Measurements from ENCODE around the gene ACAP2.

ACAP2 gene

GRCh38 chr3:195270079-195270816 lies 172.6 kb downstream of the ACAP2 start:
- Histone ChIP-seq H3K27ac (ENCODE audit: low read length) (peak overlapping the region; percentile 64), H3K4me1 (ENCODE audit: control insufficient read depth, insufficient read depth, low read length) (peaks cover 28% of the 10 kb centered on the region), H3K9me3 (ENCODE audit: control insufficient read depth in 2 of 2, low read length in 2 of 2) (no peaks in the 10 kb centered on the region), H3K4me3 (ENCODE audit: low read length in 2 of 2) (peak overlapping the region; percentile 80 to 86), H3K36me3 (ENCODE audit: control insufficient read depth in 2 of 2, insufficient read depth in 2 of 2, low read length in 2 of 2) (peaks cover 0 to 4% of the 10 kb centered on the region in 2 donors), H3K27me3 (ENCODE audit: control insufficient read depth in 1 of 2, insufficient read depth in 2 of 2, low read length in 2 of 2) (no peaks in the 10 kb centered on the region), H3K9ac (ENCODE audit: low read length in 2 of 2) (peak overlapping the region; percentile 61 to 68)

GRCh38 chr3:195269375-195270078 lies 173.3 kb downstream of the ACAP2 start:
- no peaks in the 10 kb centered on the region for H3K9me3 ChIP-seq (ENCODE audit: control insufficient read depth in 2 of 2, low read length in 2 of 2)
- H3K27ac ChIP-seq (ENCODE audit: low read length) = peak overlapping the region; percentile 64
- peak overlapping the region; percentile 80 to 86 for H3K4me3 ChIP-seq (ENCODE audit: low read length in 2 of 2)
- H3K27me3 ChIP-seq (ENCODE audit: control insufficient read depth in 1 of 2, insufficient read depth in 2 of 2, low read length in 2 of 2) = no peaks in the 10 kb centered on the region
- H3K4me1 ChIP-seq (ENCODE audit: control insufficient read depth, insufficient read depth, low read length) = peaks cover 28% of the 10 kb centered on the region
- peak overlapping the region; percentile 61 to 68 for H3K9ac ChIP-seq (ENCODE audit: low read length in 2 of 2)
- peaks cover 0 to 4% of the 10 kb centered on the region in 2 donors for H3K36me3 ChIP-seq (ENCODE audit: control insufficient read depth in 2 of 2, insufficient read depth in 2 of 2, low read length in 2 of 2)

- Histone ChIP-seq H3K4me3 (ENCODE audit: low read length in 2 of 2) (no peak overlapping the region), H3K27me3 (ENCODE audit: control insufficient read depth in 1 of 2, insufficient read depth in 2 of 2, low read length in 2 of 2) (no peaks in the 10 kb centered on the region), H3K9me3 (ENCODE audit: control insufficient read depth in 2 of 2, low read length in 2 of 2) (no peaks in the 10 kb centered on the region)
These were observed 174.1 kb downstream of the ACAP2 start for GRCh38 chr3:195268576-195269309.

GRCh38 chr3:195267096-195267495 lies 175.7 kb downstream of the ACAP2 start:
- Histone ChIP-seq H3K4me1 (ENCODE audit: control insufficient read depth, insufficient read depth, low read length) (peaks cover 28% of the 10 kb centered on the region), H3K27me3 (ENCODE audit: control insufficient read depth in 1 of 2, insufficient read depth in 2 of 2, low read length in 2 of 2) (no peaks in the 10 kb centered on the region), H3K9me3 (ENCODE audit: control insufficient read depth in 2 of 2, low read length in 2 of 2) (no peaks in the 10 kb centered on the region), H3K36me3 (ENCODE audit: control insufficient read depth in 2 of 2, insufficient read depth in 2 of 2, low read length in 2 of 2) (peaks cover 0 to 4% of the 10 kb centered on the region in 2 donors), H3K9ac (ENCODE audit: low read length in 2 of 2) (no peak overlapping the region), H3K27ac (ENCODE audit: low read length) (no peak overlapping the region), H3K4me3 (ENCODE audit: low read length in 2 of 2) (no peak overlapping the region)

More at GRCh38 chr3:195268576-195269309, 174.1 kb downstream of the ACAP2 start:
- Histone ChIP-seq H3K9ac (ENCODE audit: low read length in 2 of 2) (no peak overlapping the region), H3K4me1 (ENCODE audit: control insufficient read depth, insufficient read depth, low read length) (peaks cover 28% of the 10 kb centered on the region), H3K27ac (ENCODE audit: low read length) (no peak overlapping the region), H3K36me3 (ENCODE audit: control insufficient read depth in 2 of 2, insufficient read depth in 2 of 2, low read length in 2 of 2) (peaks cover 0 to 4% of the 10 kb centered on the region in 2 donors)

GRCh38 chr3:195266428-195266827 lies 176.4 kb downstream of the ACAP2 start:
- Histone ChIP-seq H3K4me1 (ENCODE audit: control insufficient read depth, insufficient read depth, low read length) (peaks cover 24% of the 10 kb centered on the region), H3K4me3 (ENCODE audit: low read length in 2 of 2) (no peak overlapping the region), H3K27me3 (ENCODE audit: control insufficient read depth in 1 of 2, insufficient read depth in 2 of 2, low read length in 2 of 2) (no peaks in the 10 kb centered on the region), H3K36me3 (ENCODE audit: control insufficient read depth in 2 of 2, insufficient read depth in 2 of 2, low read length in 2 of 2) (peaks cover 0 to 4% of the 10 kb centered on the region in 2 donors), H3K9ac (ENCODE audit: low read length in 2 of 2) (no peak overlapping the region), H3K27ac (ENCODE audit: low read length) (no peak overlapping the region), H3K9me3 (ENCODE audit: control insufficient read depth in 2 of 2, low read length in 2 of 2) (no peaks in the 10 kb centered on the region)

- Histone ChIP-seq H3K9me3 (ENCODE audit: control insufficient read depth in 2 of 2, low read length in 2 of 2) (no peaks in the 10 kb centered on the region), H3K27ac (ENCODE audit: low read length) (no peak overlapping the region), H3K9ac (ENCODE audit: low read length in 2 of 2) (no peak overlapping the region), H3K4me1 (ENCODE audit: control insufficient read depth, insufficient read depth, low read length) (peaks cover 25% of the 10 kb centered on the region), H3K4me3 (ENCODE audit: low read length in 2 of 2) (no peak overlapping the region), H3K36me3 (ENCODE audit: control insufficient read depth in 2 of 2, insufficient read depth in 2 of 2, low read length in 2 of 2) (peaks cover 0 to 4% of the 10 kb centered on the region in 2 donors), H3K27me3 (ENCODE audit: control insufficient read depth in 1 of 2, insufficient read depth in 2 of 2, low read length in 2 of 2) (no peaks in the 10 kb centered on the region)
These were observed 177.3 kb downstream of the ACAP2 start for GRCh38 chr3:195265363-195265976.

GRCh38 chr3:195263925-195264600 lies 178.8 kb downstream of the ACAP2 start:
- H3K9ac ChIP-seq (ENCODE audit: low read length in 2 of 2) = no peak overlapping the region

GRCh38 chr3:195263193-195263924 lies 179.5 kb downstream of the ACAP2 start:
- Histone ChIP-seq H3K36me3 (ENCODE audit: control insufficient read depth in 2 of 2, insufficient read depth in 2 of 2, low read length in 2 of 2) (peaks cover 0 to 4% of the 10 kb centered on the region in 2 donors), H3K27ac (ENCODE audit: low read length) (no peak overlapping the region), H3K9me3 (ENCODE audit: control insufficient read depth in 2 of 2, low read length in 2 of 2) (no peaks in the 10 kb centered on the region), H3K4me3 (ENCODE audit: low read length in 2 of 2) (no peak overlapping the region), H3K9ac (ENCODE audit: low read length in 2 of 2) (no peak overlapping the region), H3K27me3 (ENCODE audit: control insufficient read depth in 1 of 2, insufficient read depth in 2 of 2, low read length in 2 of 2) (no peaks in the 10 kb centered on the region), H3K4me1 (ENCODE audit: control insufficient read depth, insufficient read depth, low read length) (peaks cover 23% of the 10 kb centered on the region)

More at GRCh38 chr3:195263925-195264600, 178.8 kb downstream of the ACAP2 start:
- no peak overlapping the region for H3K27ac ChIP-seq (ENCODE audit: low read length)
- peaks cover 22% of the 10 kb centered on the region for H3K4me1 ChIP-seq (ENCODE audit: control insufficient read depth, insufficient read depth, low read length)
- no peaks in the 10 kb centered on the region for H3K27me3 ChIP-seq (ENCODE audit: control insufficient read depth in 1 of 2, insufficient read depth in 2 of 2, low read length in 2 of 2)
- peaks cover 0 to 4% of the 10 kb centered on the region in 2 donors for H3K36me3 ChIP-seq (ENCODE audit: control insufficient read depth in 2 of 2, insufficient read depth in 2 of 2, low read length in 2 of 2)
- no peak overlapping the region for H3K4me3 ChIP-seq (ENCODE audit: low read length in 2 of 2)
- no peaks in the 10 kb centered on the region for H3K9me3 ChIP-seq (ENCODE audit: control insufficient read depth in 2 of 2, low read length in 2 of 2)

- Histone ChIP-seq H3K4me1 (ENCODE audit: control insufficient read depth, insufficient read depth, low read length) (peaks cover 34% of the 10 kb centered on the region), H3K9me3 (ENCODE audit: control insufficient read depth in 2 of 2, low read length in 2 of 2) (no peaks in the 10 kb centered on the region), H3K9ac (ENCODE audit: low read length in 2 of 2) (no peak overlapping the region), H3K27ac (ENCODE audit: low read length) (no peak overlapping the region), H3K36me3 (ENCODE audit: control insufficient read depth in 2 of 2, insufficient read depth in 2 of 2, low read length in 2 of 2) (peaks cover 0 to 4% of the 10 kb centered on the region in 2 donors), H3K4me3 (ENCODE audit: low read length in 2 of 2) (no peak overlapping the region), H3K27me3 (ENCODE audit: control insufficient read depth in 1 of 2, insufficient read depth in 2 of 2, low read length in 2 of 2) (no peaks in the 10 kb centered on the region)
These were observed 180.9 kb downstream of the ACAP2 start for GRCh38 chr3:195261925-195262324.

Data from stomach smooth muscle (tissue), 2 donors.